ENCODE results near the gene ATP8B1. TPM values are rescaled to one million over a fixed set of nuclear protein-coding genes. Genes with fewer than 3 reads are reported as not detected.

Gene ATP8B1
- total RNA-seq, 1 donor from 2014 or later = 30.9 TPM

DNA sequence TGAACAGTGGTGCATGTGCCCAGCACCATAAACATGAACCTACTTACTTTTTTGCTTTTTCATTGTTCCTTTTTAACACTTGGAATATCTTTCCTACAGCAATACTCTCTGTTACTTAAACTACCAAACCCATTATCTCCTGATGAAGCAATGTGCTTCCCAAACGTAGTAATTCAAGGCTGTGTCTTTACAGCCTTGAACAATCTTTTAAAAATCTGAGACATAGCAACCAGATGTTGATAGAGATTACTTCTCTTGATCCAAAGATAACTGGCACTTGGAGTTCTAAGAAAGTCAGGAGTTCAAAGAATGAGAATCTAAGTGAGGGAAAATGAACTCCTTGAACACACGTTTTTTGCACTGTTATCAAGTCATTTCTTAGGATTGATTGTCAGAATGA lies 40.4 kb downstream of the ATP8B1 start:
- peak overlapping the region in 1 of 2 donors; percentile 20 for H3K27ac ChIP-seq
- DNase-seq (ENCODE audit: low spot score in 2 of 2) = peak in 1 of 2 donors; percentile 5
- H3K36me3 ChIP-seq = peaks cover 8 to 15% of the 10 kb centered on the region in 2 donors
- no peaks in the 10 kb centered on the region for H3K27me3 ChIP-seq
- no peak overlapping the region for H3K4me3 ChIP-seq
- H3K9me3 ChIP-seq = no peaks in the 10 kb centered on the region
- TF ChIP-seq, protein P1, sequence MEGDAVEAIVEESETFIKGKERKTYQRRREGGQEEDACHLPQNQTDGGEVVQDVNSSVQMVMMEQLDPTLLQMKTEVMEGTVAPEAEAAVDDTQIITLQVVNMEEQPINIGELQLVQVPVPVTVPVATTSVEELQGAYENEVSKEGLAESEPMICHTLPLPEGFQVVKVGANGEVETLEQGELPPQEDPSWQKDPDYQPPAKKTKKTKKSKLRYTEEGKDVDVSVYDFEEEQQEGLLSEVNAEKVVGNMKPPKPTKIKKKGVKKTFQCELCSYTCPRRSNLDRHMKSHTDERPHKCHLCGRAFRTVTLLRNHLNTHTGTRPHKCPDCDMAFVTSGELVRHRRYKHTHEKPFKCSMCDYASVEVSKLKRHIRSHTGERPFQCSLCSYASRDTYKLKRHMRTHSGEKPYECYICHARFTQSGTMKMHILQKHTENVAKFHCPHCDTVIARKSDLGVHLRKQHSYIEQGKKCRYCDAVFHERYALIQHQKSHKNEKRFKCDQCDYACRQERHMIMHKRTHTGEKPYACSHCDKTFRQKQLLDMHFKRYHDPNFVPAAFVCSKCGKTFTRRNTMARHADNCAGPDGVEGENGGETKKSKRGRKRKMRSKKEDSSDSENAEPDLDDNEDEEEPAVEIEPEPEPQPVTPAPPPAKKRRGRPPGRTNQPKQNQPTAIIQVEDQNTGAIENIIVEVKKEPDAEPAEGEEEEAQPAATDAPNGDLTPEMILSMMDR (IDR thresholded peaks at IDR 0.05) = no peak
- H3K4me1 ChIP-seq = peaks cover 2 to 18% of the 10 kb centered on the region in 2 donors
- intact Hi-C loops (cut with DNase I) = no loop called here

DNA sequence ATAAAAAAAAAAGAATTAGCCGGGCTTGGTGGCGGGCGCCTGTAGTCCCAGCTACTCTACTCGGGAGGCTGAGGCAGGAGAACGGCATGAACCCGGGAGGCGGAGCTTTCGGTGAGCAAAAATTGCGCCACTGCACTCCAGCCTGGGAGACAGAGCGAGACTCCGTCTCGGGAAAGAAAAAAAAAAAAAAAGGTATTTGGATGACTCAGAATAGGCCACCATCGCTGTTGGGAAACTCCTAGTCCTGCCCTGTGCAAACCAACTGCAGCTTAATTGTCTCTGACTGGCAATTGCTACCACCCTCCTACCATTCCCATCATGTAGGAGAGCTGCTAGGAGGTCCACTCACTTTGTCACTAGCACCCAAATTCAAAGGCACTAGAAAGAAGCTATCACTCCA lies 43.5 kb downstream of the ATP8B1 start:
- TF ChIP-seq, protein P1 (IDR thresholded peaks at IDR 0.05) = no peak

DNA sequence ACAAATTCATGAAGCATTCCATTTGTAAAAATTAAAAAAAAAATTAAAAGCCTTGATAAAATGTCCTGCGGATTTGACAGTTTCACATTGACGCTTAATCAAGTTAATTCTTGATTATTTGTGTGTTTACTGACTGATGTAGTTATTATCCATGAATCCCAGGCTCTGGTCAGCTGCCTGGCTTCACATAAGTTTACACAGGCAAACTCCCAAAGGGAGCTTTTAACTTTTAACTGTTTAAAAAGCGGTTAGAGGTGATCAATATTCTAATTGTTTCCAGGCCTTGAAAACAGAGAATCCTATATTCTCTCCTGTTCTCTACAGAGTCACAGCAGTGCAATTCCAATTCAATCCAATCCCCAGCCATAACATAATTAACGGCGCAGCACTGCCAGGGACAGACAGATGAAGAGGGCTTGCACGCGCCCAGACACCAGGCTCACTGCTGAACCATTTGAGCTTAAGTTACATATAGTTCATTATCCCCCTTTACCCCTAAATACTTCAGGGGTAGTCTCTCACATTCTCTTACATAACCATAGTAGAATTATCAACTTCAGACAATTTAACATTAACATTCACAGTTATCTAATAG lies 47.5 kb downstream of the ATP8B1 start:
- Histone ChIP-seq H3K36me3 (peaks cover 8 to 24% of the 10 kb centered on the region in 2 donors), H3K4me3 (no peak overlapping the region), H3K27me3 (no peaks in the 10 kb centered on the region), H3K27ac (no peak overlapping the region), H3K9me3 (no peaks in the 10 kb centered on the region), H3K4me1 (peaks cover 0 to 25% of the 10 kb centered on the region in 2 donors)
- TF ChIP-seq, protein P1 (IDR thresholded peaks at IDR 0.05) = no peak
- no peak for DNase-seq (ENCODE audit: low spot score in 2 of 2)
- intact Hi-C loops (cut with DNase I) = no loop called here

More for the DNA sequence above, 43.5 kb downstream of the ATP8B1 start:
- H3K4me3 ChIP-seq = no peak overlapping the region
- H3K9me3 ChIP-seq = no peaks in the 10 kb centered on the region
- no peaks in the 10 kb centered on the region for H3K27me3 ChIP-seq
- H3K4me1 ChIP-seq = peaks cover 0 to 14% of the 10 kb centered on the region in 2 donors
- no peak overlapping the region for H3K27ac ChIP-seq
- no peak for DNase-seq (ENCODE audit: low spot score in 2 of 2)
- peaks cover 8 to 18% of the 10 kb centered on the region in 2 donors for H3K36me3 ChIP-seq
- intact Hi-C loops (cut with DNase I) = no loop called here

DNA sequence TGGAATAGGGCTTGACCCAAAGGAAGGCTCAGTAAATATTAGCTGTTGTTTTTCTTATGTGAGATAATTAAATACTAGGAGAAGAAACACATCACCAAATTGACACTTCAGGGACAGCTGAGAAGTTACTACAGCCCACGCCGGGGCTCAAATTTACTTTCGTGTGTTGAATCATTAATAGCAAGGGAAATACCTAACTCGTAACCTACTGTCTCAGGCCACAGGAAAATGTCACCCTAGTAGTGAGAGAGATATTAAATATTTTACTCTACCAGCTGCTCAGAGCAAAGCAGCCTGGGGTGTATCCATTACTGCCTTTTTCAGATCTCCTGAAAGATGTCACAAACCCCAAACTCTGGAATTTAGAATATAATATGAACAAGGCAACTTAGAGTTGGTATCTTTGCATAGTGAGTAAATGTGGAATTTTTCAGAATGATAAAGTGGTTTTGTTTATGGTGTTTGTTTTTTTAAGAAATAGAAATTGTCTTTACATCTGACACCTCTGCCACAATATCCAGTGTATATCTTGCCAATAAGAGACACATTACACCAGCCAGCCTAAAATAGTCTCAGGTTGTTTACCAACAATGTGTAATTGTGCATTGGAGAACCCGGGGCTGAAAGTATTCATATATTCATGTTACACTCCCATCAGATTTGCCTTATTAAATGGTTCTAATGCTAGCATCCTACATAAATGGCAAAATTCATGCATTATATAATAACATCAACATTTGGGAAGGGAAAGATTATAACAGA lies 48.4 kb downstream of the ATP8B1 start:
- Histone ChIP-seq H3K4me1 (peaks cover 0 to 28% of the 10 kb centered on the region in 2 donors), H3K27ac (peak overlapping the region in 1 of 2 donors; percentile 34), H3K9me3 (no peaks in the 10 kb centered on the region), H3K4me3 (no peak overlapping the region), H3K27me3 (no peaks in the 10 kb centered on the region), H3K36me3 (peaks cover 3 to 16% of the 10 kb centered on the region in 2 donors)
- intact Hi-C loops (cut with DNase I) = no loop called here
- TF ChIP-seq, protein P1 (IDR thresholded peaks at IDR 0.05) = no peak
- no peak for DNase-seq (ENCODE audit: low spot score in 2 of 2)

DNA sequence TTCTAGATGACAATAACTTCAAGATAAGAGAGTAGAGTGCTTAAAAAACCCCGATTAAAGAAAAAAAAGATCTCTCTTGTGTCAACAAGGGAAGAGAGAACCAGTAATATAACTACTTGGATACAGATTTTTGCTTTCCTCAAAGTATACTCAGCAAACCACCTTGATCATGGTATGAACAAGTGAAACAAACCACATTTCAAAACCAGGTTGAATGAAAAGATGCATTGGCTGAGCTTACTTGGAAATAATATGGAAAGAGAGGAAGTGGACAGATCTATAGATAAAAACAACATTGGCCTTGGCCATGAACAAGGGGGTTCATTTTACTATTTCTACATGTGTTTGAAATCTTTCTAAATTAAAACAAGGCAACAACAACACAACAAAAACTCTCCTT lies 50.1 kb downstream of the ATP8B1 start:
- Histone ChIP-seq H3K27me3 (no peaks in the 10 kb centered on the region), H3K27ac (peak overlapping the region in 1 of 2 donors; percentile 15), H3K9me3 (no peaks in the 10 kb centered on the region), H3K36me3 (peaks cover 0 to 12% of the 10 kb centered on the region in 2 donors), H3K4me1 (peaks cover 9 to 41% of the 10 kb centered on the region in 2 donors), H3K4me3 (no peak overlapping the region)
- TF ChIP-seq, protein P1 (IDR thresholded peaks at IDR 0.05) = no peak
- intact Hi-C loops (cut with DNase I) = no loop called here
- no peak for DNase-seq (ENCODE audit: low spot score in 2 of 2)
